GM12892 (cell line): Measurements from ENCODE around the gene C1orf198.

Source experiments
- POLR2A ChIP-seq: IDR thresholded peaks from 2 replicates; pipeline ENCODE4 v1.6.1; 2011; ENCODE audit warnings: low read depth, low read length, control low read depth
- POLR2AphosphoS5 ChIP-seq: IDR thresholded peaks from 2 replicates; pipeline ENCODE4 v1.6.1; 2011; ENCODE audit warnings: low read depth, low read length, control low read depth
- TAF1 ChIP-seq: IDR thresholded peaks from 2 replicates; pipeline ENCODE4 v1.6.1; 2011; ENCODE audit warnings: low read depth, mild to moderate bottlenecking, control low read depth, low read length, borderline replicate concordance

- no peak for TF ChIP-seq POLR2AphosphoS5
- TF ChIP-seq POLR2A, result no peak
- TF ChIP-seq TAF1, result no peak
Observed at GRCh38 chr1:230796626-230797025, 71.7 kb downstream of the C1orf198 start.
